Astrocyte (in vitro differentiated cells and primary cell): ENCODE measurements around the gene GABBR2. TPM values are rescaled to one million over a fixed set of nuclear protein-coding genes. Genes with fewer than 3 reads are reported as not detected.

Experiments
- DNase-seq: peaks from one replicate; pipeline ENCODE4 v3.0.0-alpha.2; 2010; ENCODE audit warnings: low read depth
- FAIRE-seq: peaks from 2 replicates; lab custom pipeline; 2011; peaks lifted over from hg19 to GRCh38; lab: Jason Lieb, UNC
- H2AFZ ChIP-seq: 2 replicates; pipeline ENCODE4 v1.6.0; 2012; ENCODE audit warnings: low read depth, low read length, inconsistent platforms
- H3K27ac ChIP-seq: 2 replicates; pipeline ENCODE4 v1.5.1; 2011; ENCODE audit warnings: low read depth, low read length, inconsistent platforms
- H3K27me3 ChIP-seq: 2 replicates; pipeline ENCODE4 v1.6.0; 2011; ENCODE audit warnings: low read length, inconsistent platforms; ENCODE audit not compliant: insufficient read depth
- H3K36me3 ChIP-seq: 2 replicates; pipeline ENCODE4 v1.5.1; 2011; ENCODE audit warnings: low read length, inconsistent platforms; ENCODE audit not compliant: insufficient read depth
- H3K4me1 ChIP-seq: 2 replicates; pipeline ENCODE4 v1.5.1; 2011; ENCODE audit warnings: low read length, inconsistent platforms; ENCODE audit not compliant: insufficient read depth
- H3K4me2 ChIP-seq: 2 replicates; pipeline ENCODE4 v1.6.0; 2012; ENCODE audit warnings: low read length, inconsistent platforms
- H3K4me3 ChIP-seq: 2 replicates; pipeline ENCODE4 v1.5.1; 2011; ENCODE audit warnings: low read depth, mild to moderate bottlenecking, low read length, inconsistent platforms; ENCODE audit not compliant: insufficient read depth
- H3K79me2 ChIP-seq: 2 replicates; pipeline ENCODE4 v1.6.0; 2012; ENCODE audit warnings: mild to moderate bottlenecking, low read length, inconsistent platforms; ENCODE audit not compliant: insufficient read depth
- H3K9ac ChIP-seq: 2 replicates; pipeline ENCODE4 v1.6.0; 2012; ENCODE audit warnings: mild to moderate bottlenecking, low read length, inconsistent platforms
- H3K9me3 ChIP-seq: 2 replicates; pipeline ENCODE4 v1.5.1; 2012; ENCODE audit warnings: low read depth, mild to moderate bottlenecking, low read length, inconsistent platforms; ENCODE audit not compliant: insufficient read depth
- H4K20me1 ChIP-seq: 2 replicates; pipeline ENCODE4 v1.6.0; 2012; ENCODE audit warnings: low read length, inconsistent platforms; ENCODE audit not compliant: insufficient read depth
- H3K27ac Mint-ChIP-seq: one replicate; pipeline ENCODE4 v1.8.0; 2021; ENCODE audit warnings: mild to moderate bottlenecking, mixed read lengths; ENCODE audit not compliant: unreplicated experiment
- H3K27me3 Mint-ChIP-seq: one replicate; pipeline ENCODE4 v1.8.0; 2021; ENCODE audit warnings: low read depth, mixed read lengths; ENCODE audit not compliant: unreplicated experiment
- H3K36me3 Mint-ChIP-seq: one replicate; pipeline ENCODE4 v1.8.0; 2021; ENCODE audit warnings: low read depth, mixed read lengths; ENCODE audit not compliant: unreplicated experiment
- H3K4me1 Mint-ChIP-seq: one replicate; pipeline ENCODE4 v1.8.0; 2021; ENCODE audit warnings: low read depth, mixed read lengths; ENCODE audit not compliant: unreplicated experiment
- H3K4me3 Mint-ChIP-seq: one replicate; pipeline ENCODE4 v1.8.0; 2021; ENCODE audit warnings: mild to moderate bottlenecking, moderate library complexity, mixed read lengths; ENCODE audit not compliant: unreplicated experiment
- H3K9me3 Mint-ChIP-seq: one replicate; pipeline ENCODE4 v1.8.0; 2021; ENCODE audit warnings: mild to moderate bottlenecking, mixed read lengths; ENCODE audit not compliant: unreplicated experiment
- CTCF ChIP-seq: IDR thresholded peaks from 2 replicates; pipeline ENCODE4 v1.5.1; 2011; ENCODE audit warnings: low read depth, mild to moderate bottlenecking, inconsistent platforms, low read length, moderate library complexity; ENCODE audit not compliant: insufficient read depth
- EZH2 ChIP-seq: IDR thresholded peaks from 2 replicates; pipeline ENCODE4 v1.6.1; 2012; ENCODE audit warnings: mild to moderate bottlenecking, low read length, inconsistent platforms; ENCODE audit not compliant: insufficient read depth
- total RNA-seq: library from RNA; stranded (reverse); gene quantifications from 2 replicates; pipeline ENCODE4 v1.2.1, GENCODE V29; 2021

GABBR2 gene
- total RNA-seq, 1 donor from 2014 or later, result 2.0 TPM

- no peak for TF ChIP-seq CTCF
- TF ChIP-seq EZH2, result no peak
These were observed 9.9 kb downstream of the GABBR2 start for GRCh38 chr9:98698856-98699255.

GRCh38 chr9:98694943-98695342 lies 13.8 kb downstream of the GABBR2 start:
- Mint-ChIP-seq H3K27ac (no peak overlapping the region), H3K4me1 (no peaks in the 10 kb centered on the region), H3K27me3 (peaks cover 76% of the 10 kb centered on the region), H3K4me3 (no peak overlapping the region), H3K9me3 (peaks cover 7% of the 10 kb centered on the region), H3K36me3 (no peaks in the 10 kb centered on the region)
- H3K4me1 ChIP-seq, result no peaks in the 10 kb centered on the region
- TF ChIP-seq CTCF (no peak), EZH2 (no peak)
- H3K79me2 ChIP-seq, result no peaks in the 10 kb centered on the region
- H2AFZ ChIP-seq, result no peak overlapping the region
- no peak overlapping the region for H3K9ac ChIP-seq
- no peaks in the 10 kb centered on the region for H3K9me3 ChIP-seq
- no peak for DNase-seq
- no peak overlapping the region for H3K4me3 ChIP-seq
- H3K27ac ChIP-seq, result no peak overlapping the region
- peaks cover 37% of the 10 kb centered on the region for H3K27me3 ChIP-seq
- FAIRE-seq, result no peak
- no peak overlapping the region for H3K4me2 ChIP-seq
- no peaks in the 10 kb centered on the region for H3K36me3 ChIP-seq
- no peaks in the 10 kb centered on the region for H4K20me1 ChIP-seq

More at GRCh38 chr9:98698856-98699255, 9.9 kb downstream of the GABBR2 start:
- H3K79me2 ChIP-seq, result no peaks in the 10 kb centered on the region
- H3K27me3 Mint-ChIP-seq, result peaks cover 78% of the 10 kb centered on the region
- no peak overlapping the region for H3K27ac Mint-ChIP-seq
- DNase-seq (no peak), FAIRE-seq (no peak)
- no peak overlapping the region for H3K27ac ChIP-seq
- H3K4me3 Mint-ChIP-seq, result no peak overlapping the region
- no peaks in the 10 kb centered on the region for H3K4me1 Mint-ChIP-seq
- no peaks in the 10 kb centered on the region for H4K20me1 ChIP-seq
- H3K36me3 ChIP-seq, result no peaks in the 10 kb centered on the region
- H3K4me2 ChIP-seq, result no peak overlapping the region
- no peak overlapping the region for H2AFZ ChIP-seq
- no peak overlapping the region for H3K4me3 ChIP-seq
- no peaks in the 10 kb centered on the region for H3K9me3 ChIP-seq
- H3K36me3 Mint-ChIP-seq, result peaks cover 1% of the 10 kb centered on the region
- H3K9me3 Mint-ChIP-seq, result peaks cover 7% of the 10 kb centered on the region
- peaks cover 42% of the 10 kb centered on the region for H3K27me3 ChIP-seq
- no peak overlapping the region for H3K9ac ChIP-seq
- H3K4me1 ChIP-seq, result no peaks in the 10 kb centered on the region

GRCh38 chr9:98692392-98692791 lies 16.3 kb downstream of the GABBR2 start:
- Histone ChIP-seq H2AFZ (no peak overlapping the region), H3K27me3 (peaks cover 26% of the 10 kb centered on the region), H3K36me3 (no peaks in the 10 kb centered on the region), H3K9ac (no peak overlapping the region), H4K20me1 (no peaks in the 10 kb centered on the region), H3K9me3 (no peaks in the 10 kb centered on the region), H3K4me1 (no peaks in the 10 kb centered on the region), H3K27ac (no peak overlapping the region), H3K79me2 (no peaks in the 10 kb centered on the region), H3K4me2 (no peak overlapping the region), H3K4me3 (no peak overlapping the region)
- FAIRE-seq (no peak), DNase-seq (no peak)
- H3K4me3 Mint-ChIP-seq, result no peak overlapping the region
- TF ChIP-seq CTCF, result no peak
- no peak for TF ChIP-seq EZH2
- H3K9me3 Mint-ChIP-seq, result no peaks in the 10 kb centered on the region
- H3K27me3 Mint-ChIP-seq, result peaks cover 57% of the 10 kb centered on the region
- H3K36me3 Mint-ChIP-seq, result no peaks in the 10 kb centered on the region
- H3K4me1 Mint-ChIP-seq, result peaks cover 2% of the 10 kb centered on the region
- no peak overlapping the region for H3K27ac Mint-ChIP-seq
